ENCODE results near the gene AFF2.

GRCh38 chrX:148732743-148733142, 232.3 kb downstream of the AFF2 start:
- TF ChIP-seq POLR2A (IDR thresholded peaks at IDR 0.05) (no peak), CTCF (IDR thresholded peaks at IDR 0.05) (no peak), EP300 (IDR thresholded peaks at IDR 0.05) (no peak)
